ENCODE measurements around the gene INSIG1.
A peak's percentile ranks its signal among the peaks of the same experiment; 100 is the strongest.

INSIG1 gene

DNA sequence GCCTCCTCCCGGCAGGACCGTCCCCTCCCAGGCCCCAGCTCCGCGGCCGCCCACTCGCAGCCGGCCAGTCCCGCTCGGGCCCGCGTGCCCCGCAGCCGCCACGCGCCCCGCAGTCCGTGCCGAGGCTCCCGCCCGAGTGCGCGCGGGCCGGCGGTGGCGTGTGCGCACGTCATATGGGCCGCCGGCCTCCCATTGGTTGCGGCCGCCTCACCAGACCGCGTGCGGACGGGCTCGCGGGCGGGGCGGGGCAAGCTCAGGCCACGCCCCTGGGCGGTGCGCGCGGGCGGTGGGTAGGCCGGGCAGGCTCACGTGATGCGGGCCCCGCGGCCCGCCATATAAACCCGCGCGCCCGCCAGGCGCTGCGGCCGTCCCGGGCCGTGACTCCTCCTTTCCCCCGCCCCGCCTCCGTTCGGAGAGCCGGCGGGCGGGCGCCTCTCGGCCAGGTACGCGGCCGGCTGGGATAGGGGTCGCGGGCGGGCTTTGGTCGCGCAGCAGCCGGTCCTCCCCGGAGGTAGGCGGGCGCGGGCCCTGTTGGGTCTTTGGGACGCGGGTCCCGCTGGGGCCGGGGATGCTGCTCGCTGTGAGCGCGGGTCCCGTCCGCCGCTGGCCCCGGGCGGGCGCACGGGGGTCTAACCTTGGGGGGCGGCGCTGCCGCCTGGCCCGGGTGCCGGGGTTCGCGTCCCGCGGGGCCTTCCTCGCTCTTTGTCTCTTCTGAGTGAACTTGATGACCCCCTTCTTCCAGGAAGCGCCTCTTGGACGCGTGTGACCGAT lies at the start of gene INSIG1:
INSIG1 (plus strand) TSS at position 362 of the 771 bp plus-strand sequence; CDS start at position 770, 408 bp downstream.
- peak; percentile 86 for DNase-seq

DNA sequence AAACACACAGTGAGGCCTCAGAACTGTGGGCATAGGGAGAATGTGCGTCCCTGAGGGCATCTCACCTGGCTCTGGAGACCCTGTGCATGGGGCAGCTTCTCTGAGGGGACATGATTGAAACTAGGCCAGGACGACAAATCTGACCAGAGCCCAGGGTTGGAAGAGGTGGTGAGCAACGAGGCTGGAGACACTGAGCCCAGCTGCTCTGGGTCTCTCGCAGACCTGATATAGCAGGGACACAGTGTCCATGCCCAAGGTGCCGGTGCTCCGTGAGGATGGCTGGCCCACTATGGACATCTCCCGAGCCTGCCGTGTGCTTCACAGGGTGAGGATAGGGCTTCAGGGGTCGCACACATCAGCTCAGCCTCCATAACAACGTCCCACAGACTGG lies 49.3 kb upstream of the INSIG1 start:
- no peak for DNase-seq

DNA sequence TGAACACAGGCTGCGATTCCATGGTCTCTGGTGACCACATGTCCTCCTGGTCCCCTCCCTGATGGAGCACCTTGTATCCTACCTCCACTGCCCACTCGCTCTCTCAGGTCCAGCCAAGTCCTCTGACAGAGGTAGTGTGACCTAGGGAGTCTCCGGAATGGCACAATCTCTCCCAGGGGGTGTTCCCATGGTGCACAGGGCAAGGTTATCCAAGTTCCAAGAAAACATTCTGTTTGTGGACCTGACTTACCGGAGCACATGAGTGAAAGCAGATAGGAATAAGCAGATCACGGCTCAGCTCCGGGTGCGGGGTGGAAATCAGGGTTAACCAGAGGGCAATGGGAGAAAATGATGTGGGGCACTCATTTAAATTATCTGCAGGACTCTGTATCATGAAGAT lies 45.8 kb upstream of the INSIG1 start:
- DNase-seq: no peak

DNA sequence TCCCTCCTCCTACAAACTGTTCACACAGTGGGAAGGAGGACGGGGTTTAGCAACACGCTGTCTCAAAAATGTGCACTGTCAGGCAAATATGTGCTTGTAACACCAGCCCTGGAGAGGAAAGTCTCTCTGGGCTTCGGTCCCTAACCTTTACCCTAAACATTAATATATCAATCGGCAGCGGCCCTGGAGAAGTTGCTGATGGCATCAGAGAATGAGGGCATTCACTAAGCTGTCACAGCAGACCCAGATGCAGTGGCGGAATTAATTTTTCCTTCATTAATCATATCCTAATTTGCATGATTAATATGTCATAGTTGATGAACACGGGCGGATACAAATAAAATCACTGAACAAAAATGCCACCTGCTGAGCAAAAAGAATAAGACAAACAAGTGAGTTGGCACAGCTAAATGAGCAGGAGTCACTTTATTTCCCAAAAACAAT lies 45.2 kb upstream of the INSIG1 start:
- no peak for DNase-seq

DNA sequence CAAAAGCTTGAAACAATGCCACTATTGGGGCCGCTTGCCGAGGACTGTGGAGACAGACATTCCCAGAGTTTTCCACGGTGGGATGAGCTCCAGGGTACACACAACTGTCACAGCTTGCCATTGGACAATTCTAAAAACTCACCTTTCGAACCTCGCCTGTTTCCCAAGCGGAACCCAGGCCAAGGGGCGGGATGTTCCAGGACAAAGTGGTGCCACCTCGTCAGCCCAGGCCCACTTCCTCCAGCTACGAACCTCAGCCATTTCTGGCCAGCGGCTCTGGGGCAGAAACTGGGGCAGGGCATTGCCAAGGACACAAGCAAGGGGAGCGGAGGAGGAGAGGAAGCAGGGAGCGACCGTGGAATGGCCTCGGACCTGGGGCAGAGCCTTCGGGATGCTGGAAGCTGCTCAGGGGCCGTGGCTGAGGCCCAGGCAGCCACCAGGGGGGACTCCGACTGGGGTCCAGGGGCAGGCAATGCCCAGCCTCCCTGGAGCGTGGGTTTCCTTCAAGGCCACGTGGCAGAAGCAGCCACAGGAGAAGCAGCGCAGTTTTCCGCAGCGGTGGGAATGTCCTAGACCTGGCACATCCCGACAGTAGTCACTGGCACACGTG lies 44.7 kb upstream of the INSIG1 start:
- DNase-seq: no peak

DNA sequence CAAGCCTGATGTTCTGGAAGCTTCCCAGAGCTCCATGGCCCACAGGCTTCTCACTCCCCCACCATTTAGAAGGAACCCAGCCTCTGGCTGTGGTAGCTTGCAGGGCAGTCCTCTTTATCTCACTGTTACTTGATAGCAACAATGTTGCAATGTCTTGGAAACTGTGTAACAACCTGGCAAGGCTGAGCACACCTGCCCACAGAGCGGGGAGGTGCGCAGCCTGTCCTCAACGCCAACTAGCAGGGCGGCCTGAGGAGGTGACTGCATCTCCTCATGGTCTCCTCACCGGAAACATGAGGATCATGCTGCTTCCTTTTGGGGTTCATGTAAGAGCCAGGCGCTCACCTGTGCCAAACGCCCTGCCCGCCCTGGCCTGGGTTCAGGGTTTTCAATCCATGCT lies 43.7 kb upstream of the INSIG1 start:
- DNase-seq: no peak

DNA sequence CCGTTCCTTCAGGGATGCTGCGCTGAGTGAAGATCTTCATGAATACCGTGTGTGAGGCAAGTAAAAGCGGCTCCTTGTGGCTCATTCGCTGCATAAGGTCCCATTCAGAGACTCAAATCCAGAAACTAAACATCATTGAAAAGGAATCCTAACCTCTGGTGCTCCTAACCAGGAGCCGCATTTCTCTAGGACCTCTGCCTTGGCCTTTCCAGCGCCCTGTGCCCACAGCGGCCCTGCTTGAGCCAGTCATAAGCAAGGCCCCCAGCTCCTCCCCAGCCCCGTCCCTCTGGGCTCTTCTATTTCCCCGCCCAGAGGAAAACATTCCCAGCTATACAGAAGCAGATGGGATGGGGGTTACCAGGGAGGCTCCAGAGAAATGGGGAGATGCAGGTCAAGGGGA lies 42.6 kb upstream of the INSIG1 start:
- no peak for DNase-seq

DNA sequence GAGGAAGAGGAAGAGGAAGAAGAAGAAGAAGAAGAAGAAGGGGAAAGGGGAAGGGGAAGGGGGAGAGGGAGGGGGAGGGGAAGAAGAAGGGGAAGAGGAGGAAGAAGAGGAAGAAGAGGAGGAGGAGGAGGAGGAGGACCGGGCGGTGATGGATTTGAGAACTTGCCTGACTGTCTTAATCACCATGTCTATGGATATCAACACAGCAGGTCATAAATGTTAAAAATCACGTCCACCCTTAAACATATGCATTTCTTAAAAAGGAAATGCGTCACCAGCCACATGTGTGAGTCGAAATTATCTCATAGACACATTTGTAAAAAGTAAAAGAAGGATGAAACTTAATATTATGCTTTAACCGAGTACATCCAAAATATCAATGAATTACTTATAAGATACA lies 42.1 kb upstream of the INSIG1 start:
- DNase-seq: no peak

DNA sequence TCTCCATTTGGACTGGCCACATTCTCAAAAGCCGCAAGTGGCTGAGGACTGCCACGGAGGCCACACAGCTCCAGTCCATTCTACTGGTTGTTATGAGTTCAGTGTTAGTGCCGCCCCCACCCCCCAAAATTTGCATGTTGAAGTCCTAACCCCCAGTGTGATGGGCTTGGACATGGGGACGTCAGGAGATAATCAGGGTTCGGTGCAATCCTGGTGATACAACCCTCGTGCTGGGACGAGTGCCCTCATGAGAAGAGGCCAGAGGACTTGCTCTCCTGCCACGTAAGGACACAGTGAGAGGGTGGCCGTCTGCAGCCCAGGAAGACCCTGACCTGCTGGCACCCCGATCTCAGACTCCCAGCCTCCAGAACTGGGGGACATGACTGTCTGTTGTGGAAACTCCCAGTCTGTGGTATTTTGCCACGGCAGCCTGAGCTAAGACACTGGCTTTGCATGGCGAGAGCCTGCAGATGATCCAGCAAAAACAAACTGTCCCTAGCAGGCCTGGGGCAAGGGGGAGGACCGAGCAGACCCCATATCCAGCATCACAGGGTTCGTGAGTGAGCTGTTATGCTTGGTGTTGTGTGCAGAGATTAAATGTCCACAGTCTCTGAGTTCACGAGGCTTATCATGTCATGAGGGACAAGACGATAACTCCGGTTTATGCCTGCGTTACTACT lies 41.5 kb upstream of the INSIG1 start:
- DNase-seq: no peak

DNA sequence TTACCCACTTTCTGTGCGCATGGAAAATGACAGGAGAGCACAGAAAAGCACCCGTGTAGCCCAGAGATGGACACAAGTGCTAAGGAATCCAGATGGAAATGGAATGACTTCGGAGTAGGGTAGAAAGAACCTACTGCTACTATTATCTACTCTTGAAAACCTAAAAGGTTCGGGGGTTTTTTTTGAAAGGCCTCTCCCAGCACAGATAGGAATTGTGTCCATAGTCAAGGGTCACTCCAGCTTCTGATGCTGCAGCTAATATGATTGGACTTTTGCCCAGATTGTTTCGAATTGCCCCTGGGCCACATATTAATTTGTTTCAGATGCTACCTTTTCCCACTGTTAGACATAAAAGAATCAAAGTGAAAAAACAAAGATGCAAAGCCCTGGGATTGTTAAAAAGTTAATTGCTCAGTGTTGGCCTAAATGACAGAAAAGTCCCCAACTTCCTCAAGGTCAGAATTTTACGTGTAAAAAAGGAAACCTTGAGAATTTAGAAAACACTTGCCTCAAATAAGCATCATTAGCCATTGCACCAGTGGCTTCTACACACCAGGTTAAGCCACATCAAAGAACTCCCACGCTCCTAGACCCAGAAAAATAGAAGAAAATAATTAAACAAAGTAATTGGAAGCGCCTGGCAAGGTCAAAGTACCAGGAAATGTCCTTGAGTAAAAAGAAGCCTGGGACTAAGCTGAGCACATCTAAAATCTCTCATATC lies 40.8 kb upstream of the INSIG1 start:
- no peak for DNase-seq

DNA sequence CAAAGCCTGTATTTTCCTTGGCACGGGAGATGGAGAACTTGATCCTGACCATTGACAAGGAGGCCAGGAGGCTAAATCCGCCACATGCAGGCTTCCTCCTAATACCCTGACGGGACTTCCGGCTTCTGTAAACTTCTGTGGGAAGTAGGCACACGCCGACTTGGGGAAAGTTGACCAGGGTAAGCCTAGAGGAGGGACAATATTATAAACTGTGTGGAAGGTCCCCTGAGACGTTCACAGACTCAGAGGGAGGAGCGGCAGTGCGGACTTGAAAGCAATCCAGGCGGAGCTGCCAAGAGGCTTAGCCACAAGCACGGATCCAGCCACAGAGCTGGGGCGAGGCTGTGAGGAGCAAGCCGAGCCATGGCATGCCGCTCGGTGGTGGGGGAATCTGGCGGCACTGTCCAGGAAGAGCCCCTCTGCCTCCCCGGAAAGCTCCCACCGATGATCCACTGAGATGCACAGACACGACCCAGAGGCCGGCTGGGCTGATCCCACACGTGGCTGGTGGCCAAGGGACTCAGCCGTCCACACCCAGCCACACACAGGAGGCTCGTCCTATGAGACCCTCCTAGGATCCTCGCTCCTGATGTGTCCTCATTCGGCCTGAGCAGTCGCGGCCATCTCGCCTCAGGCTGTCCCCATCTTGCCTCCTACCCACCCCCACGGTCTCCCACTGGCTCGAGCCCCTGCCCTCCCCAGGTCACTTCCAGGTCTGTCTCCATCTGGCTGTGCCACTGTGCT lies 40.0 kb upstream of the INSIG1 start:
- no peak for DNase-seq

DNA sequence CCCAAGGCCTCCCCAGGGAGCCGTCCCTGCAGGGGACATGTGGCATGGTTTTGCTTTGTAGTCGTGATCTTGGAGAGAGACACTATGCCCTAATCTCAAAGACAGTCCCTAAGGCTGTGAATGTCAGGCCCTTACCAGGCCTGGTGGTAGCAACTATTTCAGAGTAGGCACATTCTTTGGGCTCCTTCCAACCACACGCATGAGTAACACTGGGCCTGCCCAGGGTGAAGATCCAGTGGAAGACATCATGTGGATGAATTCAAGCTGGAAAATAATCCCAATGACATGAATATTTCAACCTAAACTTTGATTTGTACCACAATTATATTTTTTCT lies 39.5 kb upstream of the INSIG1 start:
- no peak for DNase-seq

DNA sequence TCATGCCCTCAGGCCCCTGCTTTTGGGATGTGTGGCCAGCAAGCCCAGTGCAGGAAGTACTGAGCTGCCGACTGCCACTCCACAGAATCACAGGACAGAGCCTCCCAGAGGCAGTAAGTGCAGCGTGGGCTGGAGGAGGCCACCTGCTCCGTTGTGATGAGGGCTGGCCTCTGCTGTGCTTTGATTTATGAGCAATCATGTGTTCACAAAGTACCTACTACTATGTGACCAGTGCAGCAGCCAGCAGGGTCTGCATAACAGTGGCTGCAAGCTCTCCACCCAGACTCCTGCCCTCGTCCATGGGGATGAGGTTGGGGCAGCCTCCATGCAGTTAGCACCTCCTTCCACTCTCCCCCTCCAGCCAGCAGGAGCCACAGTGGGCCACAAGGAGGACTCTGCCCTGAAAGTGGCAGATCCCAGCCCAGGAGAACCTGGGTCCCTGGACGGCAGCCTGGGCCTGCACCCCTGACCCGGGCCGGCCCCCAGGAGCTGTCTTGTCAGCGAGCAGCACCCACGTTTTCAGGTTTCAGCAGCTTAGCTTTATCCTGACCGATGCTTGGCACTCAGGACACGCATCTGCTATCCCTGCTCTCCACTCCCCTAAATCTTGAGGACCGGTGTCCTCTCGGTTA lies 37.7 kb upstream of the INSIG1 start:
- DNase-seq: no peak

DNA sequence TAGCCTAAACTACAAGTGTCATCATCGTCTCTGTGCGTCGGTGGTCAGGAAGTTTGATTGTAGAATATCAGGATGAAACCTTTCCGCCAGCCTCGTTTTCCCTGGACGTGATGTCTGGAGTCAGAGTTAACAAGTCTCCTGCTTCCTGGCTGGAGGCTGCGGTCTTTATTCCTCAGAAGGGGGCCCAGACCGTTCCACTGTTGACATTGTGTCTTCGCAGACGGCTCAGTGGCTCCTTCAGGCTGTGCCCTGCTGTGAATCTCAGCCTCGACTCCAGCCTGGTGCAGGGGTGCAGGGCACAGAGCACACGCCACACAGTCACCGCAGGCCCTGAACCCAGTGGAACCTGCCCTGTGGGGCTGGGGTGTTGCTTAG lies 37.2 kb upstream of the INSIG1 start:
- DNase-seq: no peak

DNA sequence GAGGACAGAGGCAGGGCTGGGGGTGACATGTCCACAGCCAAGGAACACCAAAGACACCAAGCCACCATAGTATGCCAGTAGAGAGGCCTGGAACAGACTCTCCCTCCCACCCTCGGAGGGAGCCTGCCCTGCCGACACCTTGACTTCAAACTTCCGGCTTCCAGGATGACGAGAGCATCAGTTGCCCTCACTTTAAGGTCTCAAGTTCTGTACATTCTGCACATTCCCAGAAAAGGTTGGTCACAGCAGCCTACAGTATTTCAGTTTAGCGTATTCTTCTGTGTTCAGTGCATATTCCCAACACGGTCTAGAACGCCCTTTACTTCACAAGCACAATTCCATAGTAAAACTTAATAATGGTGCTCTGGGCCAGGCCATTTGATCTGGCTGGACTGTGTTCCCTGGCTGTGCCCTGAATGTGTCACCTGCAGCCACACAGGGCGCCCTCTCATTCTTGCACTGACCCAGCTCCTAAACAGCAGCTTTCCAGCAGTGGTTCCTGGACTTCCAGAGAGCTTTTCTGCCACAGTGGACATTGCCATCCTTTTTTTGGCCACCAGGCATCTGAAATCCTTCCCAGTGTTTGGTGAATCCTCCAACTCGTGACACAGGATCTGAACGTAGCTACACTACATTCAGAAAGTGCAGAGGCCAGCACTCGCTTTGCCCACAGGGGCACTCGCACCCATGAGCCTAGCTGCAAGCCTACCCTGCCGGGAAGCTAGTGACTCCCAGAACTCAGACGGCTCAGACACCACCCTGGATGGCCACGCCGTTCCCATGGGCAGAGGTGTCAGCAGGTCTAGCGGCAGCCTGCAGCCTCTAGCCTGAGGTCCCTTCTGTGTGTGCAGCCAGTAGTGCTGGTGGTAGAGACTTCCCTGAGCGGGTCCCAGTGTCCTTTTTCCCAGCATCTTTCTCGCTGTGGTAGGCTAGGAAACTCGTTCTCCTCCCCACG lies 36.4 kb upstream of the INSIG1 start:
- DNase-seq: no peak

DNA sequence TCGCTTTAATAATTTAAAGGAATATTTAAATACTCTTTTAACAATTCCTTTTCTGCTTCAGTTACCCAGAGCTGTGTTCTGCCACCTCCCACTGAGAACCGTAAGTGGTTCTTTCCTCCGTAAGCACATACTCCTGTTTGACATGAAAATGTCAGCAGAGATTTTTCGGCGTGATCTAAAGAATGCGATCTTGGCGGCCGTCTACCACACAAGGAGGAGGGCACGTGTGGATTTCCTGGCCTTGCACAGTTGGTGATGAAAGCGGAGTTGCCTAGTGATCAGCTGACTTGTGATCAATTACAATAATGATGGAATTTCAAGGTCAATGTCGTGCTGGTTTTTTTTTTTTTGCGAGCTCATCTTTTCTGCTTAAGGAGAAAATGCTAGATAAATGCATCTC lies 35.6 kb upstream of the INSIG1 start:
- DNase-seq: no peak

DNA sequence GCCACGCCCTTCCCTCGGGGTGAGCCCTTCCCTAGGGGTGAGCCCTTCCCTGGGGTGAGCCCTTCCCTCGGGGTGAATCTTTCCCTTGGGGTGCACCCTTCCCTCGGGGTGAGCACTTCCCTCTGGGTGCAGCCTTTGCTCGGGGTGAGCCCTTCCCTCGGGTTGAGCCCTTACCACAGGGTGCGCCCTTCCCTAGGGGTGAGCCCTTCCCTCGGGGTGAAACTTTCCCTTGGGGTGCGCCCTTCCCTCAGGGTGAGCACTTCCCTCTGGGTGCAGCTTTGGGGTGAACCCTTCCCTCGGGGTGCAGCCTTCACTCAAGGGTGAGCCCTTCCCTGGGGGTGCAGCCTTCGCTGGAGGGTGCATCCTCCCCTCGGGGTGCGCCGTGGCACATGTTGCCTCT lies 34.6 kb upstream of the INSIG1 start:
- no peak for DNase-seq

DNA sequence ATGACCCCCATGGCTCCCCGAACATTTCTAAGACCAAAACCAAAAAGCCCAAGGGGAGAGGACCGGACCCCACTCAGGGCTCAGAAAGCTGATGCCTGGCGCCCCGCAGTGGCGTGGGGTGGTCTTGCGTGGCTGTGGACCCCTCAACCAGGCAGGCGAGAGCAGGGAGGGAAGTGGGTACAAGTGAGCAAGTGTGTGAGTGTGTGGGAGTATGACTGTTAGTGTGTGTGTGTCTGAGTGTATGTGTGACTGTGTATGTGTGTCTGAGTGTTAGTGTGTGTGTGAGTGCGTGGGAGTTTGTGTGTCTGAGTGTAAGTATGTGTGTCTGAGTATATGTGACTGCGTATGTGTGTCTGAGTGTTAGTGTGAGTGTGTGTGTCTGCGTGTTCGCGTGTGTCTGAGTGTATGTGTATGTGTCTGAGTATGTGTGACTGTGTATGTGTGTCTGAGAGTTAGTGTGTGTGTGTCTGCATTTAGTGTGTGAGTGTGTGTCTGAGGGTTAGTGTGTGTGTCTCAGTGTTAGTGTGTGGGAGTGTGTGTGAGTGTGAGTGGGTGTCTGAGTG lies 34.0 kb upstream of the INSIG1 start:
- no peak for DNase-seq

DNA sequence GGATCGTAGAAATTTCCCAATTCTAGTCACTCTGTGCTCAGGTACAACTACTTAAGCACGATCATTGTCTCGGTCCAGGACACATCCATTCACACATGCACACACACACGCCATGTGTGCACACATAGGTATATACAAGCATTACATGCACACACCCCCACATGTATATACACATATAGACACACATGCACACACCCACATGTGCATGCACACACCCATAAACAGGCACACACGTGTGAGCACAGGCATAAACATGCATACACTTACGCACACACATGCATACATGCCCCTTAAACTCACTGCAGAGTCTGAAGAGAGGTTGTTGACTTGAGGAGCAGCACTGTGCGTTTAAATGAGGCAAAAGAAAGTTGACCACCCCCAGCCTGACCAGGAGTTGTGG lies 32.5 kb upstream of the INSIG1 start:
- no peak for DNase-seq

DNA sequence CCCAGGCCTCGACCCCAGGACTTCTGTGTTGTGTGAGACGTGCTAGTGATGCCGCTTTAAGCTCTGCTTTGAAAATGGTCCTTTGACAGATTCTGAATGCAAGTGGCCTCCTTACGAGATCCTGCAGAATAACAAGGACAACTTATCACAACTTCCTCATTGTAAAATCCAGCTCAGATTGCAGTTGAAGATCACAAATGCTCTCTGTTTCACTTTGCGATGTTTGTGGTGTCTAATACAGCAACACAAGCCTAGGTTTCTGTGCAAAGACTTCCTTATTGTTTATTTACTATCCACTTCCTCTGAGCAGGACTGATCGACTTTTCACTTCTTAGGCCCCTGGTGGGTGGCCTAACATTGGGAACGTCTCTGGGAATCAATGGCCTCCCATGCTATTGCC lies 31.7 kb upstream of the INSIG1 start:
- no peak for DNase-seq

DNA sequence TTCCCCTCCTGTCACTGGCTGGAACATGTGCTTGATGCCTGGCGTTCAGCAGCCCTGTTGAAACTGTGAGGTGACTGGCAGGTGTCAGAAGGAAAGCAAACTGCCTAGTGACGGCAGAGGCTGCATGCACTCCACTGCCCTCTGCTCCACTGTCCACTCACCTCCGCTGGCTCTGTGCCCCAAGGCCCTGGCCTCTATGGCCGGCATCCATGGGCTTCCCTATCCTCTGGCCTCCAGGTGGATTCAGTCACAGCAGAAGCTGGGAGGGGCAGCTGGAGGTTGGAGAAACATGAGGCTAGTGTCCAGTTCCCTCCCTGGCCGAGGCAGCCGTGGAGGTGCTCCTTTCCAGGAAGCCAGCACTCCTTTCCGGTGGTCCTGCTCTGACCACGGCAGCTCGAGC lies 31.2 kb upstream of the INSIG1 start:
- DNase-seq: no peak

All from NCI-H1105 treated with DMSO at 0.1 percent for 48 hours (cell line).